A549 (cell line): ENCODE data around the gene MARS1.

Experiments used
- BHLHE40 ChIP-seq: IDR thresholded peaks from 2 replicates; pipeline ENCODE4 v1.6.1; 2012; ENCODE audit warnings: low read depth, low read length, inconsistent platforms
- CTCF ChIP-seq: fragments of >200 bp; sonication (Bioruptor Twin); formaldehyde crosslinking; IDR thresholded peaks from 3 replicates; pipeline ENCODE4 v1.5.1; 2016
- EHMT2 ChIP-seq: fragments of 200-600 bp; sonication (generic); IDR thresholded peaks from 2 replicates; pipeline ENCODE4 v1.6.1; 2016; ENCODE audit warnings: antibody characterized with exemption, low read depth, mild to moderate bottlenecking, moderate library complexity
- POLR2A ChIP-seq: IDR thresholded peaks from 2 replicates; pipeline ENCODE4 v1.6.1; 2012; ENCODE audit warnings: mild to moderate bottlenecking, low read length
- RAD21 ChIP-seq, 2 experiments: fragments of >200 bp in 1 of 2; sonication (Bioruptor Twin) in 1 of 2; formaldehyde crosslinking in 1 of 2; IDR thresholded peaks in 1 of 2; conservative IDR thresholded peaks in 1 of 2; 2 replicates in 1 of 2; 3 replicates in 1 of 2; pipeline ENCODE4 v1.6.1; 2012 to 2018; ENCODE audit warnings: inconsistent platforms in 1 of 2
- ZFP36 ChIP-seq: fragments of 450-650 bp; IDR thresholded peaks from 2 replicates; pipeline ENCODE4 v1.6.1; 2014; ENCODE audit warnings: borderline replicate concordance; ENCODE audit not compliant: partially characterized antibody

- no peak for TF ChIP-seq CTCF
- no peak for TF ChIP-seq POLR2A
- TF ChIP-seq EHMT2: no peak
- TF ChIP-seq RAD21 (conservative IDR thresholded peaks at IDR 0.05 in 1 of 2, IDR thresholded peaks at IDR 0.05 in 1 of 2): no peak
- no peak for TF ChIP-seq ZFP36
- no peak for TF ChIP-seq BHLHE40
Measured at GRCh38 chr12:57515408-57515933, 27.6 kb downstream of the MARS1 start.
